ENCODE data around the gene PWWP2B. TPM values are rescaled to one million over a fixed set of nuclear protein-coding genes. Genes with fewer than 3 reads are reported as not detected.

The PWWP2B gene
- total and polyA plus RNA-seq, 10 of the 15 experiments (the other 5 are each of a cell fraction or from before 2014, with no cell fraction given), result 0.04 to 0.87 (median 0.35) TPM; not detected in 4

GRCh38 chr10:132465193-132465888, 68.3 kb downstream of the PWWP2B start:
- ChIA-PET RAD21 (ENCODE audit: unreplicated experiment) (no interaction called here), SMC1A (ENCODE audit: uncharacterized antibody, unreplicated experiment) (no interaction called here), POLR2A (no interaction called here), CTCF (no interaction called here)
- Histone ChIP-seq H4K20me1 (ENCODE audit: control insufficient read depth, insufficient read depth) (no peaks in the 10 kb centered on the region), H3K27ac (ENCODE audit: control insufficient read depth, insufficient read depth) (no peak overlapping the region), H3K4me2 (ENCODE audit: control insufficient read depth, insufficient read depth) (no peak overlapping the region), H3K79me2 (ENCODE audit: control insufficient read depth, insufficient read depth, low read length) (no peaks in the 10 kb centered on the region), H3K4me1 (ENCODE audit: control insufficient read depth, insufficient read depth, low read length) (no peaks in the 10 kb centered on the region), H3K4me3 (no peak overlapping the region), H2AFZ (ENCODE audit: control insufficient read depth, low read depth, low read length) (no peak overlapping the region), H3K9ac (ENCODE audit: control insufficient read depth, insufficient read depth, low read length) (no peak overlapping the region), H3K9me3 (replicated peaks; ENCODE audit: control insufficient read depth, insufficient read depth, low read length) (no peaks in the 10 kb centered on the region), H3K36me3 (ENCODE audit: control insufficient read depth in 2 of 2, insufficient read depth in 2 of 2, low read length in 1 of 2) (no peaks in the 10 kb centered on the region), H3K27me3 (replicated peaks in 1 of 2; ENCODE audit: control insufficient read depth in 2 of 2, insufficient read depth in 2 of 2, low read length in 1 of 2) (no peaks in the 10 kb centered on the region; a peak in 1 of 4 replicates)
- intact Hi-C loops (cut with micrococcal nuclease; ENCODE audit: unreplicated experiment) (no loop called here), in situ Hi-C loops (cut with MboI) (no loop called here)
- 50% methylated on average over 34 of the region's 35 CpGs for WGBS (ENCODE audit: insufficient coverage, insufficient replicate concordance, low lambda C conversion rate, missing lambda C conversion rate)
- BruUV-seq (replicated peaks), result no TSS peak
- DNase-seq (ENCODE audit: low read depth, low spot score) (no peak), FAIRE-seq (no peak), ATAC-seq (no peak)
- no peak for TF ChIP-seq IKZF2 (IDR thresholded peaks at IDR 0.05)
- no peak for TF ChIP-seq STAT3 (IDR thresholded peaks at IDR 0.05; ENCODE audit: low read depth, low read length)
- no peak for TF ChIP-seq RELB (IDR thresholded peaks at IDR 0.05; ENCODE audit: low read depth)
- TF ChIP-seq ESRRA (IDR thresholded peaks at IDR 0.05; ENCODE audit: low read length), result no peak
- no peak for TF ChIP-seq RFX5 (IDR thresholded peaks at IDR 0.05; ENCODE audit: low read depth, low read length)
- TF ChIP-seq RBBP5 (conservative IDR thresholded peaks at IDR 0.05), result no peak
- TF ChIP-seq EZH2 (IDR thresholded peaks at IDR 0.05; ENCODE audit: borderline replicate concordance, control insufficient read depth, low read depth, low read length), result no peak
- TF ChIP-seq CHD2 (IDR thresholded peaks at IDR 0.05; ENCODE audit: borderline replicate concordance, low read depth, low read length), result no peak
- TF ChIP-seq IRF4 (IDR thresholded peaks at IDR 0.05; ENCODE audit: low read depth, low read length), result no peak
- no peak for TF ChIP-seq ZNF622 (IDR thresholded peaks at IDR 0.05)
- TF ChIP-seq, protein P1, sequence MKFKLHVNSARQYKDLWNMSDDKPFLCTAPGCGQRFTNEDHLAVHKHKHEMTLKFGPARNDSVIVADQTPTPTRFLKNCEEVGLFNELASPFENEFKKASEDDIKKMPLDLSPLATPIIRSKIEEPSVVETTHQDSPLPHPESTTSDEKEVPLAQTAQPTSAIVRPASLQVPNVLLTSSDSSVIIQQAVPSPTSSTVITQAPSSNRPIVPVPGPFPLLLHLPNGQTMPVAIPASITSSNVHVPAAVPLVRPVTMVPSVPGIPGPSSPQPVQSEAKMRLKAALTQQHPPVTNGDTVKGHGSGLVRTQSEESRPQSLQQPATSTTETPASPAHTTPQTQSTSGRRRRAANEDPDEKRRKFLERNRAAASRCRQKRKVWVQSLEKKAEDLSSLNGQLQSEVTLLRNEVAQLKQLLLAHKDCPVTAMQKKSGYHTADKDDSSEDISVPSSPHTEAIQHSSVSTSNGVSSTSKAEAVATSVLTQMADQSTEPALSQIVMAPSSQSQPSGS (IDR thresholded peaks at IDR 0.05; ENCODE audit: low read length), result no peak
- TF ChIP-seq NFXL1 (IDR thresholded peaks at IDR 0.05; ENCODE audit: borderline replicate concordance), result no peak
- no peak for TF ChIP-seq POLR2AphosphoS5 (IDR thresholded peaks at IDR 0.05; ENCODE audit: low read length)
- TF ChIP-seq RAD51 (IDR thresholded peaks at IDR 0.05), result no peak
- TF ChIP-seq, protein P2, sequence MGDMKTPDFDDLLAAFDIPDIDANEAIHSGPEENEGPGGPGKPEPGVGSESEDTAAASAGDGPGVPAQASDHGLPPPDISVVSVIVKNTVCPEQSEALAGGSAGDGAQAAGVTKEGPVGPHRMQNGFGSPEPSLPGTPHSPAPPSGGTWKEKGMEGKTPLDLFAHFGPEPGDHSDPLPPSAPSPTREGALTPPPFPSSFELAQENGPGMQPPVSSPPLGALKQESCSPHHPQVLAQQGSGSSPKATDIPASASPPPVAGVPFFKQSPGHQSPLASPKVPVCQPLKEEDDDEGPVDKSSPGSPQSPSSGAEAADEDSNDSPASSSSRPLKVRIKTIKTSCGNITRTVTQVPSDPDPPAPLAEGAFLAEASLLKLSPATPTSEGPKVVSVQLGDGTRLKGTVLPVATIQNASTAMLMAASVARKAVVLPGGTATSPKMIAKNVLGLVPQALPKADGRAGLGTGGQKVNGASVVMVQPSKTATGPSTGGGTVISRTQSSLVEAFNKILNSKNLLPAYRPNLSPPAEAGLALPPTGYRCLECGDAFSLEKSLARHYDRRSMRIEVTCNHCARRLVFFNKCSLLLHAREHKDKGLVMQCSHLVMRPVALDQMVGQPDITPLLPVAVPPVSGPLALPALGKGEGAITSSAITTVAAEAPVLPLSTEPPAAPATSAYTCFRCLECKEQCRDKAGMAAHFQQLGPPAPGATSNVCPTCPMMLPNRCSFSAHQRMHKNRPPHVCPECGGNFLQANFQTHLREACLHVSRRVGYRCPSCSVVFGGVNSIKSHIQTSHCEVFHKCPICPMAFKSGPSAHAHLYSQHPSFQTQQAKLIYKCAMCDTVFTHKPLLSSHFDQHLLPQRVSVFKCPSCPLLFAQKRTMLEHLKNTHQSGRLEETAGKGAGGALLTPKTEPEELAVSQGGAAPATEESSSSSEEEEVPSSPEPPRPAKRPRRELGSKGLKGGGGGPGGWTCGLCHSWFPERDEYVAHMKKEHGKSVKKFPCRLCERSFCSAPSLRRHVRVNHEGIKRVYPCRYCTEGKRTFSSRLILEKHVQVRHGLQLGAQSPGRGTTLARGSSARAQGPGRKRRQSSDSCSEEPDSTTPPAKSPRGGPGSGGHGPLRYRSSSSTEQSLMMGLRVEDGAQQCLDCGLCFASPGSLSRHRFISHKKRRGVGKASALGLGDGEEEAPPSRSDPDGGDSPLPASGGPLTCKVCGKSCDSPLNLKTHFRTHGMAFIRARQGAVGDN (IDR thresholded peaks at IDR 0.05), result no peak
- TF ChIP-seq RAD21 (IDR thresholded peaks at IDR 0.05; ENCODE audit: insufficient read depth, low read depth, low read length), result no peak
